Stimulated activated CD8-positive, alpha-beta memory T cell treated with anti-CD3 and anti-CD28 coated beads, Interleukin-4, amount 100 ng/mL, for 1 hour (primary cell): Measurements from ENCODE around the gene STARD13.

Source experiments
- DNase-seq, 2 donors: peaks; one replicate each; pipeline ENCODE4 v3.0.0-alpha.2; 2020; ENCODE audit warnings: low read depth in 2 of 2, low spot score in 1 of 2

The STARD13 gene

GRCh38 chr13:33277037-33277740, 8.4 kb downstream of the STARD13 start:
- no peak for DNase-seq

GRCh38 chr13:33276570-33276969, 9.0 kb downstream of the STARD13 start:
- DNase-seq, result no peak

GRCh38 chr13:33275916-33276315, 9.6 kb downstream of the STARD13 start:
- DNase-seq, result no peak

- no peak for DNase-seq
Observed at GRCh38 chr13:33274264-33274663, 11.3 kb downstream of the STARD13 start.

GRCh38 chr13:33272531-33273124, 12.9 kb downstream of the STARD13 start:
- DNase-seq, result no peak

GRCh38 chr13:33271759-33272158, 13.8 kb downstream of the STARD13 start:
- no peak for DNase-seq

- no peak for DNase-seq
Observed at GRCh38 chr13:33270895-33271538, 14.5 kb downstream of the STARD13 start.

- no peak for DNase-seq
Observed at GRCh38 chr13:33265607-33266006, 19.9 kb downstream of the STARD13 start.

- no peak for DNase-seq
Observed at GRCh38 chr13:33265133-33265532, 20.4 kb downstream of the STARD13 start.

GRCh38 chr13:33264620-33264978, 21.0 kb downstream of the STARD13 start:
- no peak for DNase-seq

GRCh38 chr13:33263976-33264619, 21.5 kb downstream of the STARD13 start:
- DNase-seq, result no peak

GRCh38 chr13:33263484-33263883, 22.1 kb downstream of the STARD13 start:
- DNase-seq, result no peak

- no peak for DNase-seq
Observed at GRCh38 chr13:33262997-33263396, 22.6 kb downstream of the STARD13 start.

GRCh38 chr13:33262594-33262993, 23.0 kb downstream of the STARD13 start:
- DNase-seq, result no peak

GRCh38 chr13:33262062-33262487, 23.5 kb downstream of the STARD13 start:
- no peak for DNase-seq

- no peak for DNase-seq
Observed at GRCh38 chr13:33261387-33262061, 24.0 kb downstream of the STARD13 start.

GRCh38 chr13:33260168-33261098, 25.1 kb downstream of the STARD13 start:
- DNase-seq, result no peak

- no peak for DNase-seq
Observed at GRCh38 chr13:33259296-33259695, 26.3 kb downstream of the STARD13 start.

- no peak for DNase-seq
Observed at GRCh38 chr13:33258808-33259193, 26.8 kb downstream of the STARD13 start.
